BLaER1 (cell line): ENCODE data around the gene KATNBL1.
A peak's percentile ranks its signal among the peaks of the same experiment; 100 is the strongest.

Experiments
- H3K27ac ChIP-seq: shearing (Covaris generic); formaldehyde crosslinking; 2 replicates; pipeline ENCODE4 v1.8.1; 2022
- H3K27me3 ChIP-seq: shearing (Covaris generic); formaldehyde crosslinking; 2 replicates; pipeline ENCODE4 v1.8.1; 2022
- H3K36me3 ChIP-seq: shearing (Covaris generic); formaldehyde crosslinking; 2 replicates; pipeline ENCODE4 v1.8.1; 2022
- H3K4me1 ChIP-seq: shearing (Covaris generic); formaldehyde crosslinking; 2 replicates; pipeline ENCODE4 v1.8.1; 2022
- H3K4me2 ChIP-seq: shearing (Covaris generic); formaldehyde crosslinking; 2 replicates; pipeline ENCODE4 v1.8.1; 2022
- H3K4me3 ChIP-seq: shearing (Covaris generic); formaldehyde crosslinking; 2 replicates; pipeline ENCODE4 v1.8.1; 2022
- H3K9ac ChIP-seq: shearing (Covaris generic); formaldehyde crosslinking; 2 replicates; pipeline ENCODE4 v1.8.1; 2022
- H3K9me3 ChIP-seq: shearing (Covaris generic); formaldehyde crosslinking; 2 replicates; pipeline ENCODE4 v1.8.1; 2022
- H4K20me1 ChIP-seq: shearing (Covaris generic); formaldehyde crosslinking; 2 replicates; pipeline ENCODE4 v1.8.1; 2022
- Cebpa-rat ChIP-seq: shearing (Covaris generic); IDR thresholded peaks from 2 replicates; pipeline ENCODE4 v1.8.1; 2022

Gene KATNBL1

DNA sequence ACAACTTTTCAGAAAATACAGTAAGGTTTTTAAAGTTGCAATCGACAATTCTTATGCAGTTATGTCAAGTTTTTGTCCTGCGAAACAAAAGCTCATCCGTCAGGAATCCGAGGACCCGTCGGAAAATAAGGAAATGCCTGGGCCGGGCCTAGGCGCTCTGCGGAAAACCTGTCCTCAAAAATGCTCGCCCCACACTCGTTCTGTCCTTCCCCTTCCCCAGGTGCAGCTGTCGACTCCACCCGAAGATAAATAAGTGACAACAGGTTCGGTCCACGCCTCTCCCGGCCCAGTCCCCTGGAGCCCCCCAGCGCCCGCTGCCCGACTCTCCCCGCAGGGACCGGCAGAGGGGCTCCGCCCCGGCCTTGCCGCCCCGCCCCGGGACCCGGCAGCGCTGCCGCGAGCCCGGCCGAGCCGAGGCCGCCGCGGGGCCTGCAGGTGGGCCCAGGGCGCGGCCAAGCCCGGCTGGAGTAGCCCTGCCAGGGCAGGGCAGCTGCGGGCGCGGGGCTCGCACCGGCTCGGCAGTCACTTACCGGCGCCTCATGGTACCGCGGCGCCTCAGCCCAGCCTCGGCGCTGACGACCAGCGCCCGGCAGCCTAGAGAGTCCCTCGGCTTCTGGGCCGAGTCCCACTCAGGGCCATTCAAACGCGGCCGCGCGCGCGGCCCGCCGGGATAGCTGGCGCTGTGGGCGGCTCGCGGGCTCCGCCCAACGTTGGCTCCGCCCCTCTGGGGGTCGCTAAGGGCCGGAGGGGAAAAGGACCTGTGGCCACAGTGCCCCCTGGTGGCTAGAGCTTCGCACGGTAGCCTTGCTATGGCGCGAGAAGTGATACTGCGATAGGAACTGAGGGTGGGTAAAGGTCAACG lies at the start of gene KATNBL1:
Gene KATNBL1 (minus strand): TSS at position 676 of the 862 bp plus-strand sequence. CDS start 46,420 bp downstream, outside the sequence.
- Histone ChIP-seq H3K36me3 (peaks cover 19% of the 10 kb centered on the region; the same call in 1 of the 2 replicates), H3K27ac (peak within 1 kb of the TSS; percentile 93), H3K4me1 (peaks cover 15% of the 10 kb centered on the region), H3K9ac (peak within 1 kb of the TSS; percentile 90), H3K4me3 (peak within 1 kb of the TSS; percentile 86), H3K27me3 (no peaks in the 10 kb centered on the region), H3K4me2 (peak within 1 kb of the TSS; percentile 92), H3K9me3 (peaks cover 5% of the 10 kb centered on the region; the same call in 1 of the 2 replicates), H4K20me1 (peaks cover 14% of the 10 kb centered on the region; the same call in 1 of the 2 replicates)
- TF ChIP-seq Cebpa-rat: no peak

GRCh38 chr15:34259566-34259965 lies 49.7 kb upstream of the KATNBL1 start:
- Histone ChIP-seq H3K4me3 (no peak overlapping the region), H3K4me2 (no peak overlapping the region), H3K4me1 (no peaks in the 10 kb centered on the region), H3K27me3 (no peaks in the 10 kb centered on the region), H3K9me3 (no peaks in the 10 kb centered on the region; the same call in 1 of the 2 replicates), H3K9ac (no peak overlapping the region), H3K36me3 (peaks cover 39% of the 10 kb centered on the region), H4K20me1 (no peaks in the 10 kb centered on the region), H3K27ac (no peak overlapping the region)
- TF ChIP-seq Cebpa-rat: no peak

DNA sequence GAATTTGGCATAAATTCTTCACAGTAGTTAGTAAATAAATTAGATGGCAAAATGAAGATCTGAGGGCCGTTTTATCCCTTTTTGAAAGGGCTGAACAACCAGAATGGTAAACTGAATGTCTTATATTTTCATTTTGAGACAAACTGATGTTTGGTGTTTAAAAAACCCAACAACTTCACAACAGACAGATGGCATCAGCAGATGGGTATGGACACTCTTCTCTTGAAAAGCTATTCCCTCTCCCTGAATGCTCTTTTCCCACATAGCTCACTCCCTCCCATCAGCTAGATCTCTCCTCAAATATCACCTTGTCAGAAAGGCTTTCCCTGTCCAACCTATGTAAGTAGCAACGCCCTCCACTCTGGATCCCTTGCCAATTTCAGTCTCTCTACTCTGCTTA lies 48.3 kb upstream of the KATNBL1 start:
- no peak overlapping the region for H3K9ac ChIP-seq
- H3K4me3 ChIP-seq: no peak overlapping the region
- peaks cover 52% of the 10 kb centered on the region for H3K36me3 ChIP-seq
- no peak for TF ChIP-seq Cebpa-rat
- no peaks in the 10 kb centered on the region for H3K27me3 ChIP-seq
- no peak overlapping the region for H3K27ac ChIP-seq
- no peak overlapping the region for H3K4me2 ChIP-seq
- H3K4me1 ChIP-seq: no peaks in the 10 kb centered on the region
- no peaks in the 10 kb centered on the region; the same call in 1 of the 2 replicates for H3K9me3 ChIP-seq
- no peaks in the 10 kb centered on the region for H4K20me1 ChIP-seq

- TF ChIP-seq Cebpa-rat: no peak
- no peaks in the 10 kb centered on the region for H3K4me1 ChIP-seq
These were observed 42.6 kb upstream of the KATNBL1 start for GRCh38 chr15:34252545-34252944.

DNA sequence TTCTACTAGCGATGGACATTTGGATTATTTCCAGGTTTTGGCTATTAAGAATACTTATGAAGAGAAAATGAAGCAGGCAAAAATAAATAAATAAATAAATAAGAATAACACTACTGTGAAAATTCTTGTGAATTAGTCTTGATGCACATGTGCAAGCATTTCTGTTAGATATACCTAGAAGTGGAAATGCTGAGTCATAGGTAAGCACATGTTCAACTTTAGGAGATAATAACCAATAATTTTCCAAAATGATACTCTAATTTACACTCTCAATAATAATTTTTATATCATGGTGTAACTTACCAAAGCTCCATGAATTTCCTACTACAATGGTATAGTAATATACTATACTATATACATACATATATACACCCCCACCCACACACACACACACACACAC lies 38.3 kb upstream of the KATNBL1 start:
- Histone ChIP-seq H3K36me3 (peaks cover 72% of the 10 kb centered on the region), H3K9ac (no peak overlapping the region), H3K4me3 (no peak overlapping the region), H3K9me3 (no peaks in the 10 kb centered on the region), H3K27ac (no peak overlapping the region), H3K4me1 (no peaks in the 10 kb centered on the region), H3K4me2 (no peak overlapping the region), H4K20me1 (no peaks in the 10 kb centered on the region), H3K27me3 (no peaks in the 10 kb centered on the region)
- TF ChIP-seq Cebpa-rat: no peak

More at GRCh38 chr15:34252545-34252944, 42.6 kb upstream of the KATNBL1 start:
- Histone ChIP-seq H4K20me1 (no peaks in the 10 kb centered on the region), H3K9ac (no peak overlapping the region), H3K9me3 (no peaks in the 10 kb centered on the region), H3K27ac (no peak overlapping the region), H3K4me2 (no peak overlapping the region), H3K36me3 (peaks cover 73% of the 10 kb centered on the region), H3K27me3 (no peaks in the 10 kb centered on the region), H3K4me3 (no peak overlapping the region)

DNA sequence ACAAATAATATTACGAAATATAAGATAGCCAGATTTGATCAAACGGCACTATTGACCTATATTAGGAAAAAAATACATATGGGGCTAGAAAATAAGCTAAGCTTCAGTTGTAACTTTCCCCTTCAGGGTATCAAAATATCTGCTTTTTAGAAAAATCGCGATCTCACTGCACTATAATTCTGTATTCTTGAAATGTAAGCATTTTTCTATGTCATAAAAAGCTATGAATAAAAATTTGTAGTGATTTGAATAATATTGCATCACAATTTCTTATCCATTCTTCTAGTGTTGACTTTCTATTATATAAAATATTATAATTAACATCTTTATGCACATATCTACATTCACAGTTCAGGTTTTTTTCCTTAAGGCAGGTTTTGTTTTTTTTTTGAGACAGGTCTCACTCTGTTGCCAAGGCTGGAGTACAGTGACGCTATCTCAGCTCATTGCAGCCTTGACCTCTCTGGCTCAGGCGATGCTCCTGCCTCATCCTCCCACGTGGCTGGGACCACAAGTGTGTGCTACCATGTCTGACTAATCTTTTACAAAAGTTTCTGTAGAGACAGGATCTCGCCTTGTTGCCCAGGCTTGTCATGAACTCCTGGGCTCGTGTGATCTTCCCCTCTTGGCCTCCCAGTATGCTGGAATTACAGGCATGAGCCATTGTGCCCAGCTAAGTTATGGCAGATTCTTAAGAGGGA lies 36.5 kb upstream of the KATNBL1 start:
- no peaks in the 10 kb centered on the region for H3K27me3 ChIP-seq
- no peaks in the 10 kb centered on the region for H3K9me3 ChIP-seq
- H3K9ac ChIP-seq: no peak overlapping the region
- no peak overlapping the region for H3K4me3 ChIP-seq
- no peak overlapping the region for H3K4me2 ChIP-seq
- H4K20me1 ChIP-seq: no peaks in the 10 kb centered on the region
- H3K4me1 ChIP-seq: no peaks in the 10 kb centered on the region
- H3K36me3 ChIP-seq: peaks cover 61% of the 10 kb centered on the region
- TF ChIP-seq Cebpa-rat: no peak
- no peak overlapping the region for H3K27ac ChIP-seq

DNA sequence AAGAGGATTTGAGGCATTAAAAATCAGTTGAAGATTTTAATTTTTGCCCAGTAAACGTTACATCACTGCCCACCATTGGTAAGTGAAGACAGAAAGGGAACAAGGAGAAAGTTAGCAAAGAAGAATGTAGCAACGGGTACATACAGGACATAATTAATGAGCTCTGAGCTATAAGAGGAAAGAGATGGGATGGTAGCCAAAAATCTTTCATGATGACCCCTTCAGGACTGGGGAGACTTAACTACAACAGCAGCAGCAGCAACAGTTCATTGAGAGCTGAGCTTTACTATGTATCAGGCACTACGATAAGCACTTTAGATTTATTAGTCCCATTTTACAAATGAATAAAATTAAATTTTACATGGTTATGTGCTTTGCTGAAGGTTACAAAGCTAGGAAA lies 33.3 kb upstream of the KATNBL1 start:
- H3K27ac ChIP-seq: no peak overlapping the region
- H3K9ac ChIP-seq: no peak overlapping the region
- TF ChIP-seq Cebpa-rat: no peak
- no peaks in the 10 kb centered on the region for H3K27me3 ChIP-seq
- H3K4me2 ChIP-seq: no peak overlapping the region
- no peak overlapping the region for H3K4me3 ChIP-seq
- H3K36me3 ChIP-seq: peaks cover 60% of the 10 kb centered on the region
- H4K20me1 ChIP-seq: no peaks in the 10 kb centered on the region
- H3K4me1 ChIP-seq: no peaks in the 10 kb centered on the region
- H3K9me3 ChIP-seq: no peaks in the 10 kb centered on the region

DNA sequence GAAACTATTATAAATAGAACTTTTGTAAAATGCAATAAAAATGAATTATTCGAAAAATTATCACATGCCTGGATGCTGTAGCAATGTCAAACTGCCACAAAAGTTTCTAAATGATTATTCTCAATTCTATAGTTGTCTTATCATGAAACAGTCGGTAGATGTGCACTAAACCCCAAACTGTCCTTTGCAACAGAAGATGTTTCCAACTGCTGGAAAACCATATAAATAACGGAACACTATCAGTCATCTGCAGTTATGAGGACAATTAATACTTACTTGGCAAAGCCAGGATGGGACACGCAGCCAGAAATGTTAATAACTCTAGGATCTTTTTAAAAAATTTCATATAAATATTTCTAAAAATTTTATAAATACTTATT lies 32.4 kb upstream of the KATNBL1 start:
- TF ChIP-seq Cebpa-rat: no peak
- Histone ChIP-seq H3K4me1 (no peaks in the 10 kb centered on the region), H3K9me3 (no peaks in the 10 kb centered on the region), H3K27ac (no peak overlapping the region), H3K9ac (no peak overlapping the region), H3K4me2 (no peak overlapping the region), H3K4me3 (no peak overlapping the region), H4K20me1 (no peaks in the 10 kb centered on the region), H3K36me3 (peaks cover 59% of the 10 kb centered on the region), H3K27me3 (no peaks in the 10 kb centered on the region)

DNA sequence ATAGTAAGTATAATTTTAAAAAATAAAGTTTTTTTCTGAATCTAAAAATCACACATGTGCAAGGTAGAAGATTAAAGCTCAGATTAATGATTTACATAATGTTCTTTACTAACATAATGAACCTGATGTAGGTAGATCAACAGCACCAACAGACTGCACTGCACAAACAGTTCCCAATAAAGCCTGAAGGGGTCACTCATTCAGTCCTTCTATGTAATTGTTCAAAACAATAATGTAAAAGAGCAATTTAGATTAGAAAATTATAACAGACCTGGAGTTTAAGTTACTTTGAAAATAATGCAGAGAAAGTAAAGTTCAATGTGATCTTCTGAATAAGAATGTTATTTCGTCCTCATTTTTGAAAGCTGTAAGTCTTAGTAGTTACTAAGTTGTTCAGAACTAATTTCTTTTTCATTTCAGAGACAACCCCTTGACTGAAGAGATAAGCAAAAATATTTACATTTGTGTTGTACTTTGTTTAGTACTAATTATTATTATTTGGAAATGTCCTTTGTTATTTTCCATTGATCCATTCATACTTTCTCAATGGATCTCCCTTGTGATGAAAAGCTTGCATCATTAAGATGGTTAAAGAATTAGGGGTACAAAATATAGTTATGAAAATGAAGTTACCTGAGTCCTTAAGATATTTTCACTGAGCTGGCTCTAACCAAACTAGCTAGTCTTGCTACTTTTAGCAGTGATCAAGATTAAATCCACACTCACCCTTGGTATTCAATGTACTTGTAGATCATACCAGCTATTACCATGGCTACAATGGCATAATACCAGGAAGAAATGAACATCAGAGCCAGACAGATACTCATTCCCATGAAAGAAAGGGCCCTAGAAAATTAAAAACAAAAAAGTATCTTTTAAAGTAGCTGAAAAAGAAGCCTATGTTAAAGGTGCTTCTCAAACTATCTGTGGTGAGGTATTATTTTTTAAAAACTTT lies 31.8 kb upstream of the KATNBL1 start:
- Histone ChIP-seq H3K27me3 (no peaks in the 10 kb centered on the region), H3K4me3 (no peak overlapping the region), H3K4me2 (no peak overlapping the region), H3K4me1 (no peaks in the 10 kb centered on the region), H4K20me1 (no peaks in the 10 kb centered on the region), H3K9ac (no peak overlapping the region), H3K9me3 (no peaks in the 10 kb centered on the region), H3K27ac (no peak overlapping the region), H3K36me3 (peaks cover 64% of the 10 kb centered on the region)
- no peak for TF ChIP-seq Cebpa-rat
